T-cell (primary cell): ENCODE measurements around the gene PPT1. TPM values are rescaled to one million over a fixed set of nuclear protein-coding genes. Genes with fewer than 3 reads are reported as not detected.
A peak's percentile ranks its signal among the peaks of the same experiment; 100 is the strongest.

Experiments
- ATAC-seq, 4 experiments: fragments of 200-7000 bp in 3 of 4; fragments of 150-1000 bp in 1 of 4; cut with Tn5 transposase; replicated peaks in 1 of 4; 1 replicate in 3 of 4; 2 replicates in 1 of 4; pipeline ENCODE4 v1.10.0; 2021; ENCODE audit warnings: moderate library complexity in 3 of 4, mild to moderate bottlenecking in 2 of 4, moderate number of reproducible peaks in 1 of 4
- CTCF ChIA-PET, 2 donors: fragments of 300-600 bp; sonication (Branson Sonifier 250); formaldehyde crosslinking; loops; one replicate each; lab custom pipeline; 2022; ENCODE audit warnings: antibody characterized with exemption in 2 of 2; lab: Charles Lee
- POLR2A ChIA-PET, 2 donors: fragments of 300-600 bp; sonication (Branson Sonifier 250); formaldehyde crosslinking; loops; one replicate each; lab custom pipeline; 2022; ENCODE audit warnings: antibody characterized with exemption in 2 of 2; lab: Charles Lee
- DNase-seq, 35 experiments: peaks; one replicate each; pipeline versions ENCODE4 v3.0.0 to v3.0.0-alpha.2; 2013 to 2023
- H3K27ac ChIP-seq: one replicate; pipeline ENCODE4 v1.5.1; 2013; ENCODE audit warnings: low read length
- H3K27me3 ChIP-seq, 2 experiments: replicated peaks in 1 of 2; 1 replicate in 1 of 2; 2 replicates in 1 of 2; pipeline versions ENCODE4 v1.6.1 to v1.7.0; 2013; ENCODE audit warnings: low read length in 1 of 2, mixed read lengths in 1 of 2; ENCODE audit not compliant: control insufficient read depth in 2 of 2, insufficient read depth in 2 of 2; ENCODE audit errors: extremely low read depth in 1 of 2
- H3K36me3 ChIP-seq, 2 donors: 1 replicate in 1 of 2; 2 replicates in 1 of 2; pipeline versions ENCODE4 v1.6.1 to v1.7.0; 2013; ENCODE audit warnings: low read length in 1 of 2; ENCODE audit not compliant: control insufficient read depth in 2 of 2, insufficient read depth in 1 of 2; ENCODE audit errors: extremely low read depth in 1 of 2
- H3K4me1 ChIP-seq, 2 experiments: 1 replicate in 1 of 2; 2 replicates in 1 of 2; pipeline versions ENCODE4 v1.6.1 to v1.7.0; 2013; ENCODE audit warnings: low read length in 2 of 2, mixed read lengths in 1 of 2; ENCODE audit not compliant: insufficient read depth in 2 of 2, control insufficient read depth in 1 of 2; ENCODE audit errors: extremely low read depth in 1 of 2
- H3K4me3 ChIP-seq, 2 donors: 1 replicate in 1 of 2; 2 replicates in 1 of 2; pipeline versions ENCODE4 v1.5.1 to v1.7.0; 2013; ENCODE audit warnings: mild to moderate bottlenecking in 2 of 2, low read length in 1 of 2, moderate library complexity in 1 of 2; ENCODE audit not compliant: control insufficient read depth in 1 of 2; ENCODE audit errors: extremely low read depth in 1 of 2
- H3K9me3 ChIP-seq: 2 replicates; pipeline ENCODE4 v1.7.0; 2013
- H3K27ac Mint-ChIP-seq, 2 donors: one replicate each; pipeline ENCODE4 v1.8.0; 2020 to 2021; ENCODE audit warnings: mild to moderate bottlenecking in 2 of 2, mixed read lengths in 2 of 2
- H3K27me3 Mint-ChIP-seq, 2 donors: one replicate each; pipeline ENCODE4 v1.8.0; 2021 to 2022; ENCODE audit warnings: mixed read lengths in 2 of 2
- H3K36me3 Mint-ChIP-seq: one replicate; pipeline ENCODE4 v1.8.0; 2021; ENCODE audit warnings: mixed read lengths
- H3K4me1 Mint-ChIP-seq, 3 donors: one replicate each; pipeline ENCODE4 v1.8.0; 2020 to 2022; ENCODE audit warnings: mixed read lengths in 3 of 3, mild to moderate bottlenecking in 1 of 3
- H3K4me3 Mint-ChIP-seq, 3 donors: one replicate each; pipeline ENCODE4 v1.8.0; 2020 to 2022; ENCODE audit warnings: mild to moderate bottlenecking in 3 of 3, mixed read lengths in 3 of 3, moderate library complexity in 3 of 3
- H3K9me3 Mint-ChIP-seq, 3 donors: one replicate each; pipeline ENCODE4 v1.8.0; 2020 to 2022; ENCODE audit warnings: mixed read lengths in 3 of 3
- WGBS: methylation state at CpG from one replicate; pipeline ENCODE4 v1.1.5; 2013; ENCODE audit warnings: missing lambda C conversion rate; ENCODE audit not compliant: insufficient coverage; 5-methylcytosine and 5-hydroxymethylcytosine counted together
- total RNA-seq, 35 experiments: library from RNA in 6 of 35; stranded (reverse) in 6 of 35; fragments of 120-200 nt in 1 of 35; gene quantifications; one replicate each; pipeline versions ENCODE4 v1.2.1 to v1.2.4 and lab custom pipeline; 2013 to 2026

PPT1 gene
- total RNA-seq, 5 donors from 2014 or later (not counting 1 experiment from before 2014, with no cell fraction given): 44.4 to 72.6 (median 53.1) TPM

DNA sequence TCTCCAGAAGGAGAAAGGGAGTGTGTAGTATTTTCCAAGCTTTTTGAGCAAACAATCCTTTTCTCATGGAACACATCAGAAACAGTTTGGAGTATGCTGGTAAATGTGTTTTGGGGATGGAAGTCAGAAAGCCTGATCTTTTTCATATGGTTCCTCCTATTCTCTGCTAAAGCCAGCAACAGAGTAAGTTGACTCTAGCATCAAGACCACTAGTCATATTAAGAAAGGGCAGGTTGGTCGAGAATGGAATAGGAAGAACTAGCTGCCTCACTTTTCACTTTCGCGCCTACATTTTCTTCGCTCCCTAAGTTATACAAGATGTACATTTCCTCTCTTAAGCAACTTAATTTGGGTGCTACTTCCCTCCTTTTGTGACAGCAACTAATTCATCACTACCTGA, 24.0 kb downstream of the PPT1 start:
- no CpG with 5 or more reads among the region's 4 CpGs for whole genome bisulfite sequencing
- peaks cover 9 to 20% (median 17%) of the 10 kb centered on the region in 3 donors for H3K4me1 Mint-ChIP-seq
- Histone ChIP-seq H3K27ac (no peak overlapping the region), H3K4me1 (peaks cover 0 to 11% of the 10 kb centered on the region in 2 experiments), H3K4me3 (no peak overlapping the region), H3K9me3 (no peaks in the 10 kb centered on the region), H3K36me3 (peaks cover 21 to 78% of the 10 kb centered on the region in 2 donors), H3K27me3 (no peaks in the 10 kb centered on the region)
- no peaks in the 10 kb centered on the region for H3K27me3 Mint-ChIP-seq
- DNase-seq (no peak), ATAC-seq (no peak)
- H3K36me3 Mint-ChIP-seq: peaks cover 47% of the 10 kb centered on the region
- H3K27ac Mint-ChIP-seq: peak overlapping the region; percentile 19 to 40
- ChIA-PET POLR2A (no interaction called here), CTCF (no interaction called here)
- H3K9me3 Mint-ChIP-seq: no peaks in the 10 kb centered on the region
- no peak overlapping the region for H3K4me3 Mint-ChIP-seq

DNA sequence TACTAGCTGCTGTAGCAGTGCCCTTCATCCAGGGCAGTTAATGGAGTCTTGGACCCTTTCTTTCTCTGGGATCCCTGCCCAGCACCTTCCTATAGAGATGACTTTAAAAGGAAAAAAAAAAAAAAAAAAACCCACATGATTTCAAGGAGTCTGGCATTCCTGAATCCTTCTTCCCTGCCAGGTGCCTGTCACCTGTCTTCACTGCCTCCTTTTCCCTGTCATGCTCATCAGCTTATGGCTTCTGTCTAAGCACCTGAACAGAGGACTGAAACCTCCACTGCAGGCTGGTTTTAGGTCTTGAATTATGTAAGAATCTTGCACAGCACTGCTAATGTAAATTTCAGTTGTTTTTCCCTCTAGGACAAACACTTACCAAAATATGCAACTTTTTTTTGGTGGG, 24.9 kb downstream of the PPT1 start:
- no peak overlapping the region for H3K4me3 Mint-ChIP-seq
- no peaks in the 10 kb centered on the region for H3K27me3 Mint-ChIP-seq
- no peaks in the 10 kb centered on the region for H3K9me3 Mint-ChIP-seq
- no peaks in the 10 kb centered on the region for H3K27me3 ChIP-seq
- peaks cover 10 to 22% (median 18%) of the 10 kb centered on the region in 3 donors for H3K4me1 Mint-ChIP-seq
- peaks cover 23 to 82% of the 10 kb centered on the region in 2 donors for H3K36me3 ChIP-seq
- H3K27ac ChIP-seq: no peak overlapping the region
- ChIA-PET POLR2A (no interaction called here), CTCF (no interaction called here)
- peaks cover 50% of the 10 kb centered on the region for H3K36me3 Mint-ChIP-seq
- no peak for DNase-seq
- H3K4me1 ChIP-seq: peaks cover 0 to 11% of the 10 kb centered on the region in 2 experiments
- no peaks in the 10 kb centered on the region for H3K9me3 ChIP-seq
- no peak overlapping the region for H3K4me3 ChIP-seq
- no peak for ATAC-seq
- H3K27ac Mint-ChIP-seq: peak overlapping the region; percentile 52 to 59

DNA sequence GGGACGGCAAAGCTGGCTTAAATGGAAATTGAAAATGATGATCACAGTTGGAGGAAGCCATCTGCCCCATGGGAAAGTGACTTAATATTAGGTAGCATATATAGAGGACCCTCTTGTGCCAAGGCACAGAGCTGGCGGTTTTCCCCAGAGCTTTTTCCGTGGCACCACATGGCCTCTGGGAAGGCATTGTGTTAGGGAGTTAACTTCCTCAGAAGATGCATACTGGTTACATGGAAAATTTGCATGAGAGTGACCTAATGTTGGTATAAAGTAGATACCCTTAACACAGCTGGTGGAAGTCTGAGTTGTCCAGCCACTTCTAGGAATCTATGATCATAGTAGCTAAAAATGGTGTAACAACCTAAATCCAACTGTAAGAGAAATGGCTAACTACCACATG, 29.2 kb downstream of the PPT1 start:
- DNase-seq (no peak), ATAC-seq (no peak)
- Histone ChIP-seq H3K4me3 (no peak overlapping the region), H3K4me1 (peaks cover 21 to 31% of the 10 kb centered on the region in 2 experiments), H3K27me3 (no peaks in the 10 kb centered on the region), H3K9me3 (no peaks in the 10 kb centered on the region), H3K27ac (no peak overlapping the region), H3K36me3 (peaks cover 12 to 100% of the 10 kb centered on the region in 2 donors)
- no CpG with 5 or more reads among the region's 3 CpGs for WGBS
- peak overlapping the region; percentile 44 to 57 for H3K27ac Mint-ChIP-seq
- no peaks in the 10 kb centered on the region for H3K27me3 Mint-ChIP-seq
- ChIA-PET POLR2A (no interaction called here), CTCF (interaction anchor here in 1 of 2 donors (0.6 kb wide), 1 partner anchor 107 kb away, joined by 8 read pairs; no protein-coding TSS in a partner anchor)
- H3K4me1 Mint-ChIP-seq: peaks cover 38 to 48% (median 43%) of the 10 kb centered on the region in 3 donors
- peaks cover 74% of the 10 kb centered on the region for H3K36me3 Mint-ChIP-seq
- no peak overlapping the region for H3K4me3 Mint-ChIP-seq
- no peaks in the 10 kb centered on the region for H3K9me3 Mint-ChIP-seq

DNA sequence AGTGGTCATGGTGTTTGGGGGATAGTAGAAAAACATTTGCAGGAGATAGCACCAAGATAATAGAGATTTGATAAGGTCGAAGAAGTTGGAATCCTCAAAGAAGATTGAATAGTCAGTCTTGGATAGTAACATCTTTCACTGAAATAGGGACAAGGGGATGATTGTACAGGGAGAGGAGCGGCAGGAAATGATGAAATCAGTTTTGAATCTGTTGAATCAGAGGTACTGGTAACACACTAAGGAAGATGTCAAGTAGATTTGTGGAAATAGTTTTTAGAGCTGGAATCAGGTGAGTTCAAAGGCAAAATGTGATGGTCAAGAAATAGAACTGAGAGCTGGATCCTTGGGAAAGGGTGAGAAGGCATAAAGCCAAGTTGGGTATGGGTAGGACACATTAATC, 30.0 kb downstream of the PPT1 start:
- no peak overlapping the region for H3K4me3 ChIP-seq
- DNase-seq: no peak
- H3K9me3 ChIP-seq: no peaks in the 10 kb centered on the region
- WGBS: 100% methylated on average over 2 of the region's 2 CpGs
- peaks cover 69% of the 10 kb centered on the region for H3K36me3 Mint-ChIP-seq
- H3K9me3 Mint-ChIP-seq: no peaks in the 10 kb centered on the region
- no peak for ATAC-seq
- H3K4me3 Mint-ChIP-seq: no peak overlapping the region
- no peaks in the 10 kb centered on the region for H3K27me3 Mint-ChIP-seq
- peaks cover 44 to 52% (median 46%) of the 10 kb centered on the region in 3 donors for H3K4me1 Mint-ChIP-seq
- peaks cover 29 to 33% of the 10 kb centered on the region in 2 experiments for H3K4me1 ChIP-seq
- ChIA-PET POLR2A (no interaction called here), CTCF (interaction anchor here (0.5 to 1.3 kb wide), 3 partner anchors 10 to 268 kb away, joined by 3 to 5 read pairs (median 4); no protein-coding TSS in a partner anchor)
- H3K36me3 ChIP-seq: peaks cover 12 to 100% of the 10 kb centered on the region in 2 donors
- peak overlapping the region; percentile 85 to 87 for H3K27ac Mint-ChIP-seq
- H3K27me3 ChIP-seq: no peaks in the 10 kb centered on the region
- H3K27ac ChIP-seq: no peak overlapping the region

DNA sequence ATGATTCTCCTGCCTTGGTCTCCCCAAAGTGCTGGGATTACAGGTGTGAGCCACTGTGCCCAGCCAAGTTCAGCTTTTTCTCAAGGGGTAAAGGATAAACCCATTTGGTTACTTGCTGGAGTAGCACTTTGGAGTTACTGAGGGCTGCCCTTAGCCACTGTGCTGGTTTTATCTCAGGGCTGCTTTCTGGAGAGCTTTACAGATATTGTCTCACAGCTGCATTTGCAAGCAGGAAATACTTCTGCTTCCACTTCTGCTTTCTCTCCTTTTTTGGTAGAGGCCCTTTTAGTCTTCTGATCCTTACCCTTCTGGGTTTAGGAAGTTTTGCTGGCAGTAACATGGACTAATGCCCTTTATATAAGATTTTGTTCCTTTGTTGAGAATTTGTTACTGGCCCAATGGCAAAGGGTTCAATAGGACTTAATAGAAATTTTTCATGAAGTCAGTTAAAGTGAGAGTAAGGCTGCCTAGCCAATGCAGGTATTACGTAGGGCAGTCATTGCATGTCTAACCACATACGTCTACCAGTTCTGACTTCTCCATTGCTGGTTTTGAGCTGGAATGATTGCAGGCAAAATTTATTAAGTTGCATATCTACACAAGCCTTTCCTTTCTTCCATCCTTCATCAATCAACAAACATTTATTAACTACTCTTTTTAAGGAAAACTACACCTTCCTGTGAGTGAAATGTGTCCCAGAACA, 32.1 kb downstream of the PPT1 start:
- H3K4me3 ChIP-seq: peak overlapping the region in 1 of 2 donors; percentile 19
- no peaks in the 10 kb centered on the region for H3K9me3 ChIP-seq
- peaks cover 63 to 68% (median 66%) of the 10 kb centered on the region in 3 donors for H3K4me1 Mint-ChIP-seq
- no peaks in the 10 kb centered on the region for H3K27me3 ChIP-seq
- ATAC-seq: peak; percentile 40 to 67 (median 52)
- H3K36me3 ChIP-seq: peaks cover 11 to 100% of the 10 kb centered on the region in 2 donors
- H3K9me3 Mint-ChIP-seq: no peaks in the 10 kb centered on the region
- no peaks in the 10 kb centered on the region for H3K27me3 Mint-ChIP-seq
- H3K27ac ChIP-seq: peak overlapping the region; percentile 26
- peaks cover 69% of the 10 kb centered on the region for H3K36me3 Mint-ChIP-seq
- DNase-seq: peak in 1 of 35 experiments; percentile 17
- H3K4me1 ChIP-seq: peaks cover 43 to 54% of the 10 kb centered on the region in 2 experiments
- peak overlapping the region; percentile 86 to 89 for H3K27ac Mint-ChIP-seq
- peak overlapping the region in 2 of 3 donors; percentile 6 to 57 for H3K4me3 Mint-ChIP-seq
- POLR2A ChIA-PET: no interaction called here
- CTCF ChIA-PET: interaction anchor here (0.7 to 1.6 kb wide), 4 partner anchors 11 to 79 kb away, joined by 3 to 5 read pairs (median 4); no protein-coding TSS in a partner anchor
- no CpG with 5 or more reads among the region's 2 CpGs for WGBS

DNA sequence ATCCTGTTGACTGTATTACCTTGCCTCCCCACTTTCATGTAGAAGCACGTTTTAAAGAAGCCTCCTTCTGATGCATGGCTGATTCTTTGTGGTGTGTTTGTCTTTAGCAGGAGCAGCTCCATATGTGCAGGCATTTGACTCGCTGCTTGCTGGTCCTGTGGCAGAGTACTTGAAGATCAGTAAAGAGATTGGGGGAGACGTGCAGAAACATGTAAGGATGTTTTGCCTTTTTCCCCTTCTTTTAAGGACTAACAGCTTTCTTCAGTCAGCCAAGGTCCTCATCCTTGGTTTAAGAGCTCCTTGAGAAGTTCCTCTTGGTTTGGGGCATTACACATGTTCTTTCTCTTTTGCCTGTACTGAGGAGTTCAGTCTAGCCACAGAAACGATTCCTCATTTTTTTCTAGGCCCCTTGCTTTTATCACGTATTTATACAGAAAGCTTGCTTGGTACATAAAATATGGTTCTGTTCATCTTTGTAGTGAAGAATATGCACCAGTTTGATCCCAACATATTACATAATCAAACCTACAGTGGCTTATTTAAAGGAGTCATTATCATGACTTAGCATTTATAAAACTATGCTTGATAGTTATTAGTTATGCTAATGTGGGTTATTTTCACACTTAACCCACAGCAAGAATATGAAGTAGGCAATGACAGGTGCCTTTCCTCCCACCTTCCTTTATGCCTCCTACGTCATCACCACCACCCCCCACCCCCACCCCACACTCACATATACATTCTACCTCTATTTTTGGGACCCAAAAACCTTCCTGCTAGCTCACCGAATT, 36.9 kb downstream of the PPT1 start:
- peak overlapping the region; percentile 54 for H3K27ac ChIP-seq
- no CpG with 5 or more reads among the region's 7 CpGs for WGBS
- Mint-ChIP-seq H3K4me1 (peaks cover 93 to 95% (median 94%) of the 10 kb centered on the region in 3 donors), H3K27ac (peak overlapping the region; percentile 85 to 91), H3K36me3 (peaks cover 60% of the 10 kb centered on the region), H3K4me3 (peak overlapping the region; percentile 5 to 78 (median 34)), H3K9me3 (no peaks in the 10 kb centered on the region), H3K27me3 (no peaks in the 10 kb centered on the region)
- POLR2A ChIA-PET: no interaction called here
- no peaks in the 10 kb centered on the region for H3K27me3 ChIP-seq
- ATAC-seq (peak in 3 of 4 experiments; percentile 22 to 36 (median 33)), DNase-seq (peak in 1 of 35 experiments; percentile 50)
- peaks cover 75 to 82% of the 10 kb centered on the region in 2 experiments for H3K4me1 ChIP-seq
- CTCF ChIA-PET: interaction anchor here (0.6 to 1.5 kb wide), 6 partner anchors 16 to 275 kb away, joined by 3 to 7 read pairs (median 4); partner anchors contain the start of gene CAP1 (in 1 of the 2)
- H3K36me3 ChIP-seq: peaks cover 0 to 73% of the 10 kb centered on the region in 2 donors
- peak overlapping the region in 1 of 2 donors; percentile 35 for H3K4me3 ChIP-seq
- no peaks in the 10 kb centered on the region for H3K9me3 ChIP-seq
